PC-9 (cell line): ENCODE measurements around the gene VCX3A. TPM values are rescaled to one million over a fixed set of nuclear protein-coding genes. Genes with fewer than 3 reads are reported as not detected.

Experiments used
- BruUV-seq: library from RNA; stranded (reverse); fragments of 400-500 nt; replicated peaks from 2 replicates; lab custom pipeline; 2021; lab: Mats Ljungman, UMichigan
- CTCF ChIA-PET: fragments of 300-600 bp; sonication (Branson Sonifier 250); formaldehyde crosslinking; loops from one replicate; lab custom pipeline; 2022; ENCODE audit warnings: antibody characterized with exemption; lab: Charles Lee
- POLR2A ChIA-PET: fragments of 300-600 bp; sonication (Branson Sonifier 250); formaldehyde crosslinking; loops from one replicate; lab custom pipeline; 2022; ENCODE audit warnings: antibody characterized with exemption; ENCODE audit not compliant: unreplicated experiment; lab: Charles Lee
- DNase-seq, 2 experiments: peaks; one replicate each; pipeline versions ENCODE4 v3.0.0 to v3.0.0-alpha.2; 2015 to 2022; ENCODE audit warnings: mixed read lengths in 1 of 2
- H2AFZ ChIP-seq: fragments of 200-600 bp; sonication (generic); 2 replicates; pipeline ENCODE4 v1.8.1; 2017; ENCODE audit warnings: antibody characterized with exemption
- H3F3A ChIP-seq: fragments of 200-600 bp; sonication (generic); 2 replicates; pipeline ENCODE4 v1.8.1; 2017; ENCODE audit warnings: antibody characterized with exemption, mild to moderate bottlenecking, low read depth; ENCODE audit not compliant: insufficient read depth
- H3K27ac ChIP-seq: fragments of 200-600 bp; sonication (generic); 2 replicates; pipeline ENCODE4 v1.6.1; 2016; ENCODE audit warnings: mixed run types
- H3K27me3 ChIP-seq: fragments of 200-600 bp; sonication (generic); 2 replicates; pipeline ENCODE4 v1.6.1; 2016; ENCODE audit warnings: low read depth, mixed run types; ENCODE audit not compliant: insufficient read depth
- H3K36me3 ChIP-seq: fragments of 200-600 bp; sonication (generic); 2 replicates; pipeline ENCODE4 v1.6.1; 2016; ENCODE audit warnings: low read depth, mixed run types
- H3K4me1 ChIP-seq: fragments of 200-600 bp; sonication (generic); replicated peaks from 2 replicates; pipeline ENCODE4 v1.6.1; 2016; ENCODE audit warnings: mixed run types; ENCODE audit not compliant: insufficient read depth
- H3K4me2 ChIP-seq: fragments of 200-600 bp; sonication (generic); 2 replicates; pipeline ENCODE4 v1.6.1; 2017; ENCODE audit warnings: mixed run types
- H3K4me3 ChIP-seq: fragments of 200-600 bp; sonication (generic); 2 replicates; pipeline ENCODE4 v1.6.1; 2016; ENCODE audit warnings: mixed run types
- H3K79me2 ChIP-seq: fragments of 200-600 bp; sonication (generic); 2 replicates; pipeline ENCODE4 v1.6.1; 2017; ENCODE audit warnings: low read depth, mixed run types
- H3K9me2 ChIP-seq: fragments of 200-600 bp; sonication (generic); 2 replicates; pipeline ENCODE4 v1.8.1; 2017; ENCODE audit warnings: mild to moderate bottlenecking; ENCODE audit not compliant: insufficient read depth
- H3K9me3 ChIP-seq: fragments of 200-600 bp; sonication (generic); 2 replicates; pipeline ENCODE4 v1.8.1; 2016; ENCODE audit warnings: low read depth; ENCODE audit not compliant: insufficient read depth
- H4K20me1 ChIP-seq: fragments of 200-600 bp; sonication (generic); 2 replicates; pipeline ENCODE4 v1.8.1; 2017; ENCODE audit not compliant: insufficient read depth
- EZH2 ChIP-seq: fragments of 200-600 bp; sonication (generic); IDR thresholded peaks from 2 replicates; pipeline ENCODE4 v1.8.0; 2017; ENCODE audit warnings: antibody characterized with exemption, low read depth
- intact Hi-C: fragments of 100-400 bp; cut with micrococcal nuclease; formaldehyde crosslinking; loops from one replicate; pipeline ENCODE4 v1.10.0; 2022; ENCODE audit not compliant: unreplicated experiment
- total RNA-seq: library from RNA; stranded (reverse); gene quantifications from 2 replicates; pipeline ENCODE4 v1.2.3, GENCODE V29; 2021
- TF ChIP-seq, protein P1 (sequence below): fragments of 200-600 bp; sonication (generic); conservative IDR thresholded peaks from 2 replicates; pipeline ENCODE4 v1.6.1; 2017; ENCODE audit warnings: mixed run types, antibody characterized with exemption, mild to moderate bottlenecking, moderate library complexity

The VCX3A gene
- total RNA-seq, 1 experiment from 2014 or later = 0.85 TPM

DNA sequence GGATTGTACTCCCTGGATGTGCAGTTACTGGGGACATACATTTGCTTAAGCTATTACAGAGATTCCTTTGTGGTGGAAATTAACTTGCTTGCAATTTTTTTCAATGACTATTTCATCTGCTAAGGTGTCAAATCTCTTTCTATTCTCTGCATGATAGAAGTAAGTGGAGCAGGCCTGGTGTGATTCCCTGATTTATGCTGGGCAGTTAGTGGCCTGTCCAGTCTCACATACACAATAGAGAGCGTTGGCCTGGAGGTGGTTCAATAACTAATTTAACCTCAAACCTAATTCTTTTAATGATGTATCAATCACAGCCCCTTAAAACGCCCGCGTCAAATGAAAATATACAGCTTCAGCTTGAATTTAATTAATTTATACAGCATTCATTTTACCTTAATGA, 28.5 kb downstream of the VCX3A start:
- Histone ChIP-seq H4K20me1 (no peaks in the 10 kb centered on the region), H3K27ac (no peak overlapping the region), H3K36me3 (no peaks in the 10 kb centered on the region), H3K4me3 (no peak overlapping the region), H3K9me3 (no peaks in the 10 kb centered on the region), H2AFZ (no peak overlapping the region), H3K4me2 (no peak overlapping the region), H3F3A (no peaks in the 10 kb centered on the region), H3K79me2 (no peaks in the 10 kb centered on the region), H3K4me1 (no peaks in the 10 kb centered on the region), H3K9me2 (no peaks in the 10 kb centered on the region), H3K27me3 (no peaks in the 10 kb centered on the region)
- POLR2A ChIA-PET = no interaction called here
- intact Hi-C loops = no loop called here
- BruUV-seq = no TSS peak
- no peak for DNase-seq
- TF ChIP-seq, protein P1, sequence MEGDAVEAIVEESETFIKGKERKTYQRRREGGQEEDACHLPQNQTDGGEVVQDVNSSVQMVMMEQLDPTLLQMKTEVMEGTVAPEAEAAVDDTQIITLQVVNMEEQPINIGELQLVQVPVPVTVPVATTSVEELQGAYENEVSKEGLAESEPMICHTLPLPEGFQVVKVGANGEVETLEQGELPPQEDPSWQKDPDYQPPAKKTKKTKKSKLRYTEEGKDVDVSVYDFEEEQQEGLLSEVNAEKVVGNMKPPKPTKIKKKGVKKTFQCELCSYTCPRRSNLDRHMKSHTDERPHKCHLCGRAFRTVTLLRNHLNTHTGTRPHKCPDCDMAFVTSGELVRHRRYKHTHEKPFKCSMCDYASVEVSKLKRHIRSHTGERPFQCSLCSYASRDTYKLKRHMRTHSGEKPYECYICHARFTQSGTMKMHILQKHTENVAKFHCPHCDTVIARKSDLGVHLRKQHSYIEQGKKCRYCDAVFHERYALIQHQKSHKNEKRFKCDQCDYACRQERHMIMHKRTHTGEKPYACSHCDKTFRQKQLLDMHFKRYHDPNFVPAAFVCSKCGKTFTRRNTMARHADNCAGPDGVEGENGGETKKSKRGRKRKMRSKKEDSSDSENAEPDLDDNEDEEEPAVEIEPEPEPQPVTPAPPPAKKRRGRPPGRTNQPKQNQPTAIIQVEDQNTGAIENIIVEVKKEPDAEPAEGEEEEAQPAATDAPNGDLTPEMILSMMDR = no peak
- no peak for TF ChIP-seq EZH2
- CTCF ChIA-PET = no interaction called here

DNA sequence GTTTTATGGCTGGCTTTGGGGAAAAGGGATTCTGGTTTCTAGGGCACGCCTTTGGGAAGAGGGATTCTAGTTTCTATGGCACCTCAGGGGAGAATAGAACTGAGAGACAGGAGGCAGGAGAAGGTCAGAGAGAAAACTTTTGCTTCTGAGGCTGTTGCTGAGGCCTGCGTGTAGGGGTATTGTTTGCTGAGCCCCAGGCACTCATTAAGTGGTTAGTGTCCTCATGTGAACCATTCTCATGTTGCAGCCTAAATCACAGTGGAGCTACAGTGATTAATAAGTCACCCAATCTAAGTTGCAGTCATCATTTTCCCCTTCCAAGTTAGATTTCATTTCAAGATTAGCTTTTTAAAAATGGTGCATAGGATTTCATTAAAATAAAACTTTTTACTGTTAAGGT, 29.0 kb downstream of the VCX3A start:
- Histone ChIP-seq H3K27me3 (no peaks in the 10 kb centered on the region), H3K27ac (no peak overlapping the region), H3K4me2 (no peak overlapping the region), H3K36me3 (no peaks in the 10 kb centered on the region), H4K20me1 (no peaks in the 10 kb centered on the region), H3K9me3 (no peaks in the 10 kb centered on the region), H3F3A (no peaks in the 10 kb centered on the region), H3K4me1 (no peaks in the 10 kb centered on the region), H2AFZ (no peak overlapping the region), H3K9me2 (no peaks in the 10 kb centered on the region), H3K4me3 (no peak overlapping the region), H3K79me2 (no peaks in the 10 kb centered on the region)
- BruUV-seq = no TSS peak
- ChIA-PET CTCF (no interaction called here), POLR2A (no interaction called here)
- DNase-seq = no peak
- no peak for TF ChIP-seq EZH2
- TF ChIP-seq, protein P1 = no peak
- intact Hi-C loops = no loop called here

DNA sequence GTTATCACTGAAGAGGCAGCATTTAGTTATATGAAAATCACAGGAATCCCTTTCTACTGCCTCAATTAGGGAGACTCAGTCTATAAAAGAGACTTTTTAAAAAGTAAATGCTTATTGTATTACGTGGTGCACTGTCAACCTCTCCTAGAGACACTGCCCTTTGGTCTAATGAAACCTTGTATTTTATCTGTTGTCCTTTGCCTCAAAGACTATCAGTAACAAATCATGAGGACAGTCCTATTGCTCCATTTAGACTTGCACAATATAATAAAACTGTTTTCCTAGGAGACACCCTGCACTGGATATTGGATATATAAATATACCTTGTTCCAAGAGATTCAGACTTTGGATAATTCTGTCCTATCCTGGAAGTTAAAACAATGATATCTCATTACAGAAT, 34.2 kb downstream of the VCX3A start:
- no TSS peak for BruUV-seq
- ChIA-PET POLR2A (no interaction called here), CTCF (no interaction called here)
- Histone ChIP-seq H3K9me3 (no peaks in the 10 kb centered on the region; the same call in 1 of the 2 replicates), H2AFZ (no peak overlapping the region), H4K20me1 (no peaks in the 10 kb centered on the region), H3K4me3 (no peak overlapping the region), H3K4me2 (no peak overlapping the region), H3K4me1 (no peaks in the 10 kb centered on the region), H3K9me2 (no peaks in the 10 kb centered on the region), H3K36me3 (no peaks in the 10 kb centered on the region), H3K27ac (no peak overlapping the region), H3K79me2 (no peaks in the 10 kb centered on the region), H3F3A (no peaks in the 10 kb centered on the region), H3K27me3 (no peaks in the 10 kb centered on the region)
- TF ChIP-seq, protein P1 = no peak
- TF ChIP-seq EZH2 = no peak
- intact Hi-C loops = no loop called here
- DNase-seq = no peak
